ENCODE measurements around the gene WDFY4. TPM values are rescaled to one million over a fixed set of nuclear protein-coding genes. Genes with fewer than 3 reads are reported as not detected.

WDFY4 gene
- total and polyA plus RNA-seq, 7 donors = 0.23 to 1.3 (median 0.69) TPM

GRCh38 chr10:48894911-48895802 is 210.5 kb downstream of the WDFY4 start:
- no peaks in the 10 kb centered on the region for H3K9me3 ChIP-seq
- no peak overlapping the region for H3K4me3 ChIP-seq
- H3K27me3 ChIP-seq (ENCODE audit: insufficient read depth in 3 of 3, low read length in 2 of 3) = peaks cover 0 to 2% (median 0%) of the 10 kb centered on the region in 3 donors
- no peak for TF ChIP-seq CTCF (IDR thresholded peaks at IDR 0.05)
- DNase-seq = no peak
- 48 to 74% (median 60%) methylated on average over 6 of the region's 6 CpGs for WGBS, 3 donors
- no peaks in the 10 kb centered on the region for H3K36me3 ChIP-seq (ENCODE audit: insufficient read depth in 1 of 2, low read depth in 1 of 2)
- no peak for ATAC-seq
- no peaks in the 10 kb centered on the region for H3K4me1 ChIP-seq
- no peak overlapping the region for H3K27ac ChIP-seq
- intact Hi-C loops (cut with DNase I) = no loop called here

- ATAC-seq (no peak), DNase-seq (no peak)
- H3K36me3 ChIP-seq (ENCODE audit: insufficient read depth in 1 of 2, low read depth in 1 of 2) = no peaks in the 10 kb centered on the region
- no peak overlapping the region for H3K27ac ChIP-seq
- TF ChIP-seq CTCF (IDR thresholded peaks at IDR 0.05) = no peak
- H3K27me3 ChIP-seq (ENCODE audit: insufficient read depth in 3 of 3, low read length in 2 of 3) = peaks cover 0 to 2% (median 0%) of the 10 kb centered on the region in 3 donors
- H3K9me3 ChIP-seq = no peaks in the 10 kb centered on the region
- WGBS, 3 donors = 50 to 57% (median 55%) methylated on average over 3 of the region's 3 CpGs
- intact Hi-C loops (cut with DNase I) = no loop called here
- no peak overlapping the region for H3K4me3 ChIP-seq
- H3K4me1 ChIP-seq = no peaks in the 10 kb centered on the region
Measured at GRCh38 chr10:48895803-48896195, 211.1 kb downstream of the WDFY4 start.

GRCh38 chr10:48896756-48897440 is 212.2 kb downstream of the WDFY4 start:
- Histone ChIP-seq H3K27ac (no peak overlapping the region), H3K36me3 (ENCODE audit: insufficient read depth in 1 of 2, low read depth in 1 of 2) (no peaks in the 10 kb centered on the region), H3K4me3 (no peak overlapping the region), H3K27me3 (ENCODE audit: insufficient read depth in 3 of 3, low read length in 2 of 3) (peaks cover 0 to 3% (median 0%) of the 10 kb centered on the region in 3 donors), H3K9me3 (no peaks in the 10 kb centered on the region), H3K4me1 (no peaks in the 10 kb centered on the region)
- 76 to 85% (median 81%) methylated on average over 13 of the region's 13 CpGs for WGBS, 3 donors
- ATAC-seq = no peak
- intact Hi-C loops (cut with DNase I) = no loop called here
- no peak for DNase-seq
- TF ChIP-seq CTCF (IDR thresholded peaks at IDR 0.05) = no peak

GRCh38 chr10:48897441-48897790 is 212.7 kb downstream of the WDFY4 start:
- no peaks in the 10 kb centered on the region for H3K4me1 ChIP-seq
- DNase-seq (no peak), ATAC-seq (no peak)
- TF ChIP-seq CTCF (IDR thresholded peaks at IDR 0.05) = no peak
- H3K27ac ChIP-seq = no peak overlapping the region
- intact Hi-C loops (cut with DNase I) = no loop called here
- no peaks in the 10 kb centered on the region for H3K36me3 ChIP-seq (ENCODE audit: insufficient read depth in 1 of 2, low read depth in 1 of 2)
- H3K4me3 ChIP-seq = no peak overlapping the region
- H3K27me3 ChIP-seq (ENCODE audit: insufficient read depth in 3 of 3, low read length in 2 of 3) = peaks cover 0 to 4% (median 0%) of the 10 kb centered on the region in 3 donors
- no peaks in the 10 kb centered on the region for H3K9me3 ChIP-seq
- 96 to 98% (median 97%) methylated on average over 10 of the region's 10 CpGs for WGBS, 3 donors
